ENCODE measurements around the gene TRPC4. TPM values are rescaled to one million over a fixed set of nuclear protein-coding genes. Genes with fewer than 3 reads are reported as not detected.

The TRPC4 gene
- polyA plus RNA-seq, 2 of the 4 experiments (the other 2 are of a cell fraction): 0.04 to 0.05 TPM

- ChIA-PET CTCF (interaction anchor here (0.8 to 1.4 kb wide), 3 partner anchors 9 to 19 kb away, joined by 3 read pairs; no protein-coding TSS in a partner anchor), POLR2A (no interaction called here)
- ATAC-seq (no peak), DNase-seq (ENCODE audit: low read depth in 1 of 2, low spot score in 1 of 2) (no peak), FAIRE-seq (no peak)
- Histone ChIP-seq H3K4me2 (peak overlapping the region; percentile 75), H3K9me3 (no peaks in the 10 kb centered on the region), H3K4me3 (no peak overlapping the region; the same call in 2 of the 3 replicates), H3K27ac (no peak overlapping the region), H3K4me1 (no peaks in the 10 kb centered on the region)
- TF ChIP-seq GATA3 (IDR thresholded peaks at IDR 0.05; ENCODE audit: borderline replicate concordance) (no peak), HMGXB4 (CRISPR knock-in tag; IDR thresholded peaks at IDR 0.05; ENCODE audit: borderline replicate concordance) (no peak), EHMT2 (IDR thresholded peaks at IDR 0.05; ENCODE audit: low read depth) (no peak), ZSCAN20 (CRISPR knock-in tag; IDR thresholded peaks at IDR 0.05) (no peak), BCL3 (IDR thresholded peaks at IDR 0.05) (no peak), NR3C1 (IDR thresholded peaks at IDR 0.05) (no peak), MYC (IDR thresholded peaks at IDR 0.05; ENCODE audit: borderline replicate concordance, low read length) (no peak), FOSB (CRISPR knock-in tag; IDR thresholded peaks at IDR 0.05) (no peak), CHD2 (IDR thresholded peaks at IDR 0.05; ENCODE audit: low read length, partially characterized antibody) (no peak), TFCP2L1 (CRISPR knock-in tag; IDR thresholded peaks at IDR 0.05) (no peak), PHF8 (IDR thresholded peaks at IDR 0.05; ENCODE audit: borderline replicate concordance, low read depth) (no peak), ZFP36 (IDR thresholded peaks at IDR 0.05; ENCODE audit: borderline replicate concordance, partially characterized antibody) (no peak), SMC3 (IDR thresholded peaks at IDR 0.05) (no peak)
- WGBS (ENCODE audit: missing lambda C conversion rate): 53% methylated on average over 9 of the region's 9 CpGs
Measured at GRCh38 chr13:37870489-37870845, 895 bp upstream of the TRPC4 start.

- CTCF ChIA-PET: interaction anchor here (0.5 to 1.4 kb wide), 3 partner anchors 12 to 84 kb away, joined by 3 read pairs; no protein-coding TSS in a partner anchor
- peak overlapping the region; percentile 33 for H3K4me3 ChIP-seq
- H3K27ac ChIP-seq: no peak overlapping the region
- no peaks in the 10 kb centered on the region for H3K9me3 ChIP-seq
- peak overlapping the region; percentile 75 for H3K4me2 ChIP-seq
- POLR2A ChIA-PET: no interaction called here
- FAIRE-seq (no peak), DNase-seq (ENCODE audit: low read depth in 1 of 2, low spot score in 1 of 2) (no peak), ATAC-seq (peak in 1 of 2 experiments; percentile 34; a peak in 3 of 6 replicates)
- no peak for TF ChIP-seq HES2 (IDR thresholded peaks at IDR 0.05)
- TF ChIP-seq MYC (IDR thresholded peaks at IDR 0.05; ENCODE audit: borderline replicate concordance, low read length): no peak
- no peak for TF ChIP-seq POLR2AphosphoS2 (conservative IDR thresholded peaks at IDR 0.05; ENCODE audit: low read length)
- no peak for TF ChIP-seq NR3C1 (IDR thresholded peaks at IDR 0.05)
- TF ChIP-seq CHD2 (IDR thresholded peaks at IDR 0.05; ENCODE audit: low read length, partially characterized antibody): no peak
- no peak for TF ChIP-seq RFX5 (IDR thresholded peaks at IDR 0.05)
- TF ChIP-seq CHD4 (IDR thresholded peaks at IDR 0.05; ENCODE audit: borderline replicate concordance): no peak
- 5% methylated on average over 17 of the region's 19 CpGs for WGBS (ENCODE audit: missing lambda C conversion rate)
- H3K4me1 ChIP-seq: no peaks in the 10 kb centered on the region
Measured at GRCh38 chr13:37869506-37869755, 141 bp downstream of the TRPC4 start.

- ATAC-seq (peak in 1 of 2 experiments; percentile 33; a peak in 2 of 6 replicates), FAIRE-seq (no peak), DNase-seq (ENCODE audit: low read depth in 1 of 2, low spot score in 1 of 2) (no peak)
- Histone ChIP-seq H3K27ac (no peak overlapping the region), H3K9me3 (no peaks in the 10 kb centered on the region), H3K4me3 (peak overlapping the region; percentile 33; the same call in 2 of the 3 replicates), H3K4me2 (peak overlapping the region; percentile 75), H3K4me1 (no peaks in the 10 kb centered on the region)
- CTCF ChIA-PET: no interaction called here
- WGBS (ENCODE audit: missing lambda C conversion rate): 35% methylated on average over 20 of the region's 27 CpGs
- POLR2A ChIA-PET: no interaction called here
- no peak for TF ChIP-seq CBX8 (IDR thresholded peaks at IDR 0.05)
- no peak for TF ChIP-seq KDM1A (IDR thresholded peaks at IDR 0.05; ENCODE audit: low read depth)
- no peak for TF ChIP-seq MAZ (IDR thresholded peaks at IDR 0.05; ENCODE audit: borderline replicate concordance, low read depth, low read length)
- TF ChIP-seq SMC3 (IDR thresholded peaks at IDR 0.05): no peak
- no peak for TF ChIP-seq CTCF (IDR thresholded peaks at IDR 0.05)
- TF ChIP-seq HOXB5 (CRISPR knock-in tag; IDR thresholded peaks at IDR 0.05): no peak
- no peak for TF ChIP-seq JUN (IDR thresholded peaks at IDR 0.05)
- TF ChIP-seq USF2 (IDR thresholded peaks at IDR 0.05): no peak
- TF ChIP-seq EHMT2 (IDR thresholded peaks at IDR 0.05; ENCODE audit: low read depth): no peak
- TF ChIP-seq HOXB13 (CRISPR knock-in tag; IDR thresholded peaks at IDR 0.05; ENCODE audit: low read depth): no peak
- TF ChIP-seq BCL3 (IDR thresholded peaks at IDR 0.05): no peak
- TF ChIP-seq FOXS1 (CRISPR knock-in tag; IDR thresholded peaks at IDR 0.05): no peak
Measured at GRCh38 chr13:37868691-37869505, 674 bp downstream of the TRPC4 start.

All from A549 (cell line).